ENCODE measurements around the gene PTPRN2. TPM values are rescaled to one million over a fixed set of nuclear protein-coding genes. Genes with fewer than 3 reads are reported as not detected.

The PTPRN2 gene
- total and polyA plus RNA-seq, 2 of the 13 experiments (the other 11 are each of a cell fraction or from before 2014, with no cell fraction given), result 2.5 to 24.2 TPM

DNA sequence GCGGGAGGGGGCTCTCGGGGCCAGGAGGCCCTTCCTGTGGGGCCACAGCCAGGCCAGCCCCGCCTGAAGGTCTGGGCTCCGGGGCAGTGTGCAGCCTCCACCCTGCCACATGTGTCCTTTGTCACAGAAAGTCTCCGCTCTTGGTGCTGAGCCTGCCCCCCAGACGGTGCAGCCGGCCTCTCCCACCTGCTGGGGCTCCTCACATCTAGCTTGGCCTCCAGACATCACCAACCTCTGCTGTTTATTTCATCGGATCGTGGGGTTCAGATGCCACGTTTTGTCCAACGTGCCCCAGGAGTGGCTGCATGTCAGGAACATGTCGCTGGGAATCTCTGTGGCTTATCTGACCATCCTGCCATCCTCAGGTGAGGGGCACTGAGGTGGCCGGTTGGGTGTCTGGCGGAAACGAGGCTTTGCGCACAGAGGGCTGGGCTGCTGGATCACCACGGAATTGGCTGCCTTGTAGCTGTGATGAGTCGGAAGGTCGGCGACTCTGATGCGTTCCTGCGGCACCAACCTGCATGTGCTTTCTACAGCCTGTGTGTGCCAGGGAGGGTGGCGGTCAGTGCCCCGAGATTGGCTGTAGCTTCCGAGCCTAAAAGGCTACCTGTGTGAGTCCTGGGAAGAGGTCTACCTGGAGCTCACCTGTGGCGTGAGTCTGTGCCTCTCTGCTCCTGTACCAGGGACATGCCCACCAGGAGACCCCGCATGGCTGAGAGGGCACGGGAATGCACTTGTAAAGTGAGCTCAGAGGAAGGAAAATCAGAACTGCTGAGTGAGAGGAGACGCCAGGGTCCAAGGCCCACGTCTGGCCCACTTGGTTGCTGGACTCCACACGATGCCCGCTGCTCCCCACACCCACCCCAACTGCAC, 934.4 kb downstream of the PTPRN2 start:
- Histone ChIP-seq H3K79me2 (ENCODE audit: insufficient read depth, low read length) (no peaks in the 10 kb centered on the region), H3K9ac (ENCODE audit: insufficient read depth, low read depth, low read length) (no peak overlapping the region), H3K36me3 (replicated peaks in 1 of 2; ENCODE audit: control insufficient read depth in 1 of 2, insufficient read depth in 2 of 2, low read length in 2 of 2) (no peaks in the 10 kb centered on the region), H3K27me3 (ENCODE audit: control insufficient read depth in 1 of 2, insufficient read depth in 2 of 2, low read length in 2 of 2) (peaks cover 4 to 7% of the 10 kb centered on the region in 2 experiments), H4K20me1 (ENCODE audit: insufficient read depth, low read length) (peaks cover 6% of the 10 kb centered on the region; the same call in 1 of the 2 replicates), H2AFZ (ENCODE audit: low read length) (no peak overlapping the region), H3K27ac (ENCODE audit: extremely low read length, insufficient read depth, low read length) (no peak overlapping the region), H3K4me3 (replicated peaks in 1 of 3; ENCODE audit: insufficient read depth in 1 of 3, low read depth in 2 of 3, low read length in 3 of 3) (no peak overlapping the region), H3K4me2 (ENCODE audit: low read depth, low read length) (no peak overlapping the region), H3K9me3 (ENCODE audit: low read length) (no peaks in the 10 kb centered on the region), H3K4me1 (ENCODE audit: insufficient read depth, low read length) (no peaks in the 10 kb centered on the region)
- no peak for DNase-seq (ENCODE audit: low spot score)
- in situ Hi-C loops (cut with HindIII; ENCODE audit: extremely low pct_ligation_motif_present, low pct_unique_long_range_greater_than_20kb) (no loop called here), intact Hi-C loops (cut with micrococcal nuclease; ENCODE audit: unreplicated experiment) (no loop called here)
- BruUV-seq (replicated peaks), result no TSS peak
- ATAC-seq, result no peak; the same call in 2 of the 3 replicates
- no peak for TF ChIP-seq HDAC2 (CRISPR knock-in tag; IDR thresholded peaks at IDR 0.05)
- no peak for TF ChIP-seq ZNF160 (CRISPR knock-in tag; IDR thresholded peaks at IDR 0.05)
- no peak for FAIRE-seq
- ChIA-PET CTCF (ENCODE audit: low intra/inter-chr PET ratio, low total read pairs) (no interaction called here), POLR2A (no interaction called here)
- WGBS (ENCODE audit: low lambda C conversion rate), result 61% methylated on average over 8 of the region's 32 CpGs

DNA sequence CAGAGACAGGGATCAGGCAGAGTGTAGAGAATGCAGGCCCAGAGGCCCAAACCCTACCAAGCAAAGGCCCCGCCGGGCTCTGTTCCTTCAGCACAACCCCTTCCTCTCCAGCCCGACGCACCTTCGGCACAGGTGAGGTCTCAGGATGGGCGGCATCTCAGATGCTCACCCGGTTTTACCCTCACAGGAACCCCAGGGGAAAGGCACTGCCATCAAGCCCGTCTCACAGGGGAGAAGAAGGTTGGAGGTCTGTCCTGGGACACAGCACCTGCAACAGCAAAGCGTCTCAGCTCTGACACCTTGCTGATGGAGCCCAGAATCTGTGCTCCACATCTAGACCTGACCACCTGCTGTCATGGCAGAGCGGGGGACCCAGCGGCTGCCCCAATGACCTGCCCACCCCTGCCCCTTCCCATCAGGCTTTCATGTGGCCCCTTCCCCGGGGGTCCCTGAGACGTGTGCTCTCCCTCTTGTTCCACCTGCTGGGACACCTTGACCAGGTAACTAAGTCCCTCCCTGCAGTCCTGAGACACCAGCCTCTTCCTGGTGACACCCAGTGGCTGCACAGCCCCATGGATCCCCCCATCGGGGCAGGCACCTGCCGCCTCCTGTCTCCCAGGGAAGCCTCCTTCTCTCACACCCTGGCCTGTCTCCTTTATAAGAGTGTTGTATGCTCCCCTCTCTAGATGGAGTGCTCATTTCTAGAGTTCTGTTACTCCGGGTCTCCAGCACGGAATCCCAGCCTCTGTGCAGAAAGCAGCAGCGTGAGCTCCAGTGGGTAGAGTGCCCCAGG, 935.3 kb downstream of the PTPRN2 start:
- POLR2A ChIA-PET, result no interaction called here
- CTCF ChIA-PET (ENCODE audit: low intra/inter-chr PET ratio, low total read pairs), result no interaction called here
- no peak for DNase-seq (ENCODE audit: low spot score)
- Histone ChIP-seq H2AFZ (ENCODE audit: low read length) (no peak overlapping the region), H3K9me3 (ENCODE audit: low read length) (no peaks in the 10 kb centered on the region), H4K20me1 (ENCODE audit: insufficient read depth, low read length) (peaks cover 6% of the 10 kb centered on the region; the same call in 1 of the 2 replicates), H3K4me3 (replicated peaks in 1 of 3; ENCODE audit: insufficient read depth in 1 of 3, low read depth in 2 of 3, low read length in 3 of 3) (no peak overlapping the region), H3K27me3 (ENCODE audit: control insufficient read depth in 1 of 2, insufficient read depth in 2 of 2, low read length in 2 of 2) (peaks cover 4 to 7% of the 10 kb centered on the region in 2 experiments), H3K9ac (ENCODE audit: insufficient read depth, low read depth, low read length) (no peak overlapping the region), H3K4me1 (ENCODE audit: insufficient read depth, low read length) (no peaks in the 10 kb centered on the region), H3K27ac (ENCODE audit: extremely low read length, insufficient read depth, low read length) (no peak overlapping the region), H3K79me2 (ENCODE audit: insufficient read depth, low read length) (no peaks in the 10 kb centered on the region), H3K4me2 (ENCODE audit: low read depth, low read length) (no peak overlapping the region), H3K36me3 (replicated peaks in 1 of 2; ENCODE audit: control insufficient read depth in 1 of 2, insufficient read depth in 2 of 2, low read length in 2 of 2) (no peaks in the 10 kb centered on the region)
- FAIRE-seq, result no peak
- TF ChIP-seq ZNF883 (CRISPR knock-in tag; IDR thresholded peaks at IDR 0.05; ENCODE audit: not compliant biosample characterization), result no peak
- TF ChIP-seq HDAC2 (CRISPR knock-in tag; IDR thresholded peaks at IDR 0.05), result no peak
- TF ChIP-seq HHEX (CRISPR knock-in tag; IDR thresholded peaks at IDR 0.05), result no peak
- intact Hi-C loops (cut with micrococcal nuclease; ENCODE audit: unreplicated experiment), result no loop called here
- whole genome bisulfite sequencing (ENCODE audit: low lambda C conversion rate), result 68% methylated on average over 12 of the region's 18 CpGs
- in situ Hi-C loops (cut with HindIII; ENCODE audit: extremely low pct_ligation_motif_present, low pct_unique_long_range_greater_than_20kb), result no loop called here
- no peak; the same call in 2 of the 3 replicates for ATAC-seq
- BruUV-seq (replicated peaks), result no TSS peak
